ENCODE results near the gene ANKRD39.

The ANKRD39 gene

GRCh38 chr2:96839875-96840850, 17.7 kb downstream of the ANKRD39 start:
- Mint-ChIP-seq H3K4me3 (no peak overlapping the region), H3K27ac (no peak overlapping the region), H3K9me3 (no peaks in the 10 kb centered on the region), H3K36me3 (ENCODE audit: low read depth) (peaks cover 10% of the 10 kb centered on the region), H3K27me3 (no peaks in the 10 kb centered on the region), H3K4me1 (peaks cover 10% of the 10 kb centered on the region)
- no peak for ATAC-seq
- no peak for DNase-seq

- no peaks in the 10 kb centered on the region for H3K27me3 Mint-ChIP-seq
- H3K27ac Mint-ChIP-seq: no peak overlapping the region
- peak; percentile 87 for ATAC-seq
- peaks cover 13% of the 10 kb centered on the region for H3K36me3 Mint-ChIP-seq (ENCODE audit: low read depth)
- H3K4me1 Mint-ChIP-seq: peaks cover 10% of the 10 kb centered on the region
- H3K4me3 Mint-ChIP-seq: peak overlapping the region; percentile 38
- peak; percentile 82 for DNase-seq
- no peaks in the 10 kb centered on the region for H3K9me3 Mint-ChIP-seq
These were observed 18.4 kb downstream of the ANKRD39 start for GRCh38 chr2:96839293-96839874.

GRCh38 chr2:96838345-96839292, 19.2 kb downstream of the ANKRD39 start:
- no peaks in the 10 kb centered on the region for H3K9me3 Mint-ChIP-seq
- peaks cover 13% of the 10 kb centered on the region for H3K36me3 Mint-ChIP-seq (ENCODE audit: low read depth)
- no peak for DNase-seq
- peak overlapping the region; percentile 38 for H3K4me3 Mint-ChIP-seq
- no peak overlapping the region for H3K27ac Mint-ChIP-seq
- ATAC-seq: no peak
- H3K27me3 Mint-ChIP-seq: no peaks in the 10 kb centered on the region
- peaks cover 10% of the 10 kb centered on the region for H3K4me1 Mint-ChIP-seq

GRCh38 chr2:96837575-96837974, 20.2 kb downstream of the ANKRD39 start:
- Mint-ChIP-seq H3K4me3 (no peak overlapping the region), H3K36me3 (ENCODE audit: low read depth) (peaks cover 13% of the 10 kb centered on the region), H3K9me3 (no peaks in the 10 kb centered on the region), H3K27me3 (no peaks in the 10 kb centered on the region), H3K4me1 (peaks cover 10% of the 10 kb centered on the region), H3K27ac (no peak overlapping the region)
- DNase-seq (no peak), ATAC-seq (no peak)

- DNase-seq: no peak
- peaks cover 10% of the 10 kb centered on the region for H3K4me1 Mint-ChIP-seq
- no peak overlapping the region for H3K27ac Mint-ChIP-seq
- no peak for ATAC-seq
- H3K4me3 Mint-ChIP-seq: no peak overlapping the region
- H3K9me3 Mint-ChIP-seq: no peaks in the 10 kb centered on the region
- H3K27me3 Mint-ChIP-seq: no peaks in the 10 kb centered on the region
- H3K36me3 Mint-ChIP-seq (ENCODE audit: low read depth): peaks cover 19% of the 10 kb centered on the region
These were observed 22.0 kb downstream of the ANKRD39 start for GRCh38 chr2:96835830-96836229.

GRCh38 chr2:96832754-96833507, 24.9 kb downstream of the ANKRD39 start:
- Mint-ChIP-seq H3K9me3 (no peaks in the 10 kb centered on the region), H3K4me1 (no peaks in the 10 kb centered on the region), H3K27me3 (no peaks in the 10 kb centered on the region), H3K27ac (no peak overlapping the region), H3K4me3 (no peak overlapping the region), H3K36me3 (ENCODE audit: low read depth) (peaks cover 27% of the 10 kb centered on the region)
- no peak for DNase-seq
- ATAC-seq: no peak

- Mint-ChIP-seq H3K9me3 (no peaks in the 10 kb centered on the region), H3K4me3 (no peak overlapping the region), H3K27ac (no peak overlapping the region), H3K36me3 (ENCODE audit: low read depth) (peaks cover 28% of the 10 kb centered on the region), H3K4me1 (no peaks in the 10 kb centered on the region), H3K27me3 (no peaks in the 10 kb centered on the region)
- ATAC-seq (no peak), DNase-seq (no peak)
These were observed 25.4 kb downstream of the ANKRD39 start for GRCh38 chr2:96832408-96832753.

GRCh38 chr2:96831679-96832078, 26.1 kb downstream of the ANKRD39 start:
- Mint-ChIP-seq H3K27me3 (no peaks in the 10 kb centered on the region), H3K36me3 (ENCODE audit: low read depth) (peaks cover 26% of the 10 kb centered on the region), H3K27ac (no peak overlapping the region), H3K4me3 (no peak overlapping the region), H3K4me1 (no peaks in the 10 kb centered on the region), H3K9me3 (no peaks in the 10 kb centered on the region)
- DNase-seq: no peak
- peak; percentile 13 for ATAC-seq

- ATAC-seq (peak; percentile 23), DNase-seq (no peak)
- Mint-ChIP-seq H3K27me3 (no peaks in the 10 kb centered on the region), H3K36me3 (ENCODE audit: low read depth) (peaks cover 25% of the 10 kb centered on the region), H3K4me1 (no peaks in the 10 kb centered on the region), H3K27ac (no peak overlapping the region), H3K9me3 (no peaks in the 10 kb centered on the region), H3K4me3 (no peak overlapping the region)
These were observed 27.7 kb downstream of the ANKRD39 start for GRCh38 chr2:96830044-96830562.

GRCh38 chr2:96828874-96829273, 28.9 kb downstream of the ANKRD39 start:
- Mint-ChIP-seq H3K9me3 (no peaks in the 10 kb centered on the region), H3K4me3 (no peak overlapping the region), H3K27ac (no peak overlapping the region), H3K27me3 (no peaks in the 10 kb centered on the region), H3K4me1 (no peaks in the 10 kb centered on the region), H3K36me3 (ENCODE audit: low read depth) (peaks cover 24% of the 10 kb centered on the region)
- ATAC-seq: no peak
- DNase-seq: no peak

- H3K4me3 Mint-ChIP-seq: no peak overlapping the region
- peaks cover 24% of the 10 kb centered on the region for H3K36me3 Mint-ChIP-seq (ENCODE audit: low read depth)
- H3K27me3 Mint-ChIP-seq: no peaks in the 10 kb centered on the region
- no peak for DNase-seq
- H3K4me1 Mint-ChIP-seq: no peaks in the 10 kb centered on the region
- H3K27ac Mint-ChIP-seq: no peak overlapping the region
- ATAC-seq: no peak
- no peaks in the 10 kb centered on the region for H3K9me3 Mint-ChIP-seq
These were observed 29.4 kb downstream of the ANKRD39 start for GRCh38 chr2:96828436-96828835.

- Mint-ChIP-seq H3K27ac (no peak overlapping the region), H3K4me3 (no peak overlapping the region), H3K27me3 (no peaks in the 10 kb centered on the region), H3K9me3 (no peaks in the 10 kb centered on the region), H3K4me1 (peaks cover under 1% of the 10 kb centered on the region), H3K36me3 (ENCODE audit: low read depth) (peaks cover 21% of the 10 kb centered on the region)
- no peak for ATAC-seq
- no peak for DNase-seq
These were observed 31.1 kb downstream of the ANKRD39 start for GRCh38 chr2:96826546-96827278.

- Mint-ChIP-seq H3K4me1 (peaks cover 15% of the 10 kb centered on the region), H3K36me3 (ENCODE audit: low read depth) (peaks cover 19% of the 10 kb centered on the region)
- no peak for ATAC-seq
These were observed 32.8 kb downstream of the ANKRD39 start for GRCh38 chr2:96825057-96825456.

More at GRCh38 chr2:96825057-96825456, 32.8 kb downstream of the ANKRD39 start:
- H3K4me3 Mint-ChIP-seq: no peak overlapping the region
- DNase-seq: no peak
- no peaks in the 10 kb centered on the region for H3K9me3 Mint-ChIP-seq
- H3K27me3 Mint-ChIP-seq: no peaks in the 10 kb centered on the region
- H3K27ac Mint-ChIP-seq: no peak overlapping the region
